SK-N-SH treated with all-trans-retinoic acid at 6 μM for 48 hours (cell line): ENCODE results near the gene HEPHL1.

Source experiments
- BACH2 ChIP-seq: fragments of 250-450 bp; sonication (Bioruptor Pico); IDR thresholded peaks from 2 replicates; pipeline ENCODE4 v1.9.0; 2021; ENCODE audit warnings: mild to moderate bottlenecking, borderline replicate concordance
- CREB5 ChIP-seq: fragments of 250-450 bp; sonication (Bioruptor Pico); IDR thresholded peaks from 2 replicates; pipeline ENCODE4 v1.5.1; 2020; ENCODE audit warnings: low read depth, mild to moderate bottlenecking, moderate library complexity
- ESRRG ChIP-seq: fragments of 250-450 bp; sonication (Bioruptor Pico); IDR thresholded peaks from 2 replicates; pipeline ENCODE4 v1.6.1; 2021; ENCODE audit warnings: mild to moderate bottlenecking
- ISL1 ChIP-seq: fragments of 250-450 bp; sonication (Bioruptor Pico); IDR thresholded peaks from 2 replicates; pipeline ENCODE4 v2.1.2; 2022; ENCODE audit warnings: mild to moderate bottlenecking, moderate library complexity
- PATZ1 ChIP-seq: fragments of 250-450 bp; sonication (Bioruptor Pico); IDR thresholded peaks from 2 replicates; pipeline ENCODE4 v1.8.0; 2020; ENCODE audit warnings: mild to moderate bottlenecking, moderate library complexity, borderline replicate concordance
- PPARA ChIP-seq: fragments of 250-450 bp; sonication (Bioruptor Pico); IDR thresholded peaks from 2 replicates; pipeline ENCODE4 v1.5.0; 2020; ENCODE audit warnings: mild to moderate bottlenecking, borderline replicate concordance
- RARB ChIP-seq: fragments of 250-450 bp; sonication (Bioruptor Pico); IDR thresholded peaks from 2 replicates; pipeline ENCODE4 v1.8.0; 2021; ENCODE audit warnings: mild to moderate bottlenecking, moderate library complexity
- ZFP3 ChIP-seq: fragments of 250-450 bp; sonication (Bioruptor Pico); IDR thresholded peaks from 2 replicates; pipeline ENCODE4 v1.5.0; 2020; ENCODE audit warnings: mild to moderate bottlenecking, moderate library complexity
- ZNF8 ChIP-seq: fragments of 450-650 bp; formaldehyde crosslinking; IDR thresholded peaks from 2 replicates; pipeline ENCODE4 v1.5.0; 2020; ENCODE audit warnings: mild to moderate bottlenecking, moderate library complexity

- TF ChIP-seq RARB (no peak), PATZ1 (CRISPR knock-in tag) (no peak), BACH2 (no peak), ZFP3 (CRISPR knock-in tag) (no peak), ZNF8 (CRISPR knock-in tag) (no peak), CREB5 (CRISPR knock-in tag) (no peak), ISL1 (no peak), PPARA (CRISPR knock-in tag) (no peak), ESRRG (no peak)
Measured at GRCh38 chr11:94090401-94090800, 69.2 kb downstream of the HEPHL1 start.
